Mesothelial cell of epicardium (in vitro differentiated cells): ENCODE data around the gene ZNF74. TPM values are rescaled to one million over a fixed set of nuclear protein-coding genes. Genes with fewer than 3 reads are reported as not detected.

Experiments
- DNase-seq, 2 experiments: peaks; one replicate each; pipeline ENCODE4 v3.0.0; 2021; ENCODE audit warnings: low spot score in 2 of 2; ENCODE audit not compliant: unreplicated experiment in 2 of 2
- H3K27ac Mint-ChIP-seq: 2 replicates; pipeline ENCODE4 v1.8.0; 2021; ENCODE audit warnings: mixed read lengths
- H3K27me3 Mint-ChIP-seq: 2 replicates; pipeline ENCODE4 v1.8.0; 2021; ENCODE audit warnings: low read depth, mixed read lengths
- H3K36me3 Mint-ChIP-seq: 2 replicates; pipeline ENCODE4 v1.8.0; 2021; ENCODE audit warnings: mixed read lengths
- H3K4me1 Mint-ChIP-seq: 2 replicates; pipeline ENCODE4 v1.8.0; 2021; ENCODE audit warnings: mixed read lengths
- H3K4me3 Mint-ChIP-seq: 2 replicates; pipeline ENCODE4 v1.8.0; 2021; ENCODE audit warnings: mild to moderate bottlenecking, moderate library complexity, mixed read lengths
- H3K9me3 Mint-ChIP-seq: 2 replicates; pipeline ENCODE4 v1.8.0; 2021; ENCODE audit warnings: mixed read lengths
- total RNA-seq: library from RNA; stranded (reverse); gene quantifications from 3 replicates; pipeline ENCODE4 v1.2.1, GENCODE V29; 2021
- TF ChIP-seq, protein P1 (sequence below): fragments of 200-600 bp; sonication (generic); IDR thresholded peaks from one replicate; pipeline ENCODE4 v1.5.0; 2021; ENCODE audit warnings: antibody characterized with exemption; ENCODE audit not compliant: unreplicated experiment

ZNF74 gene
- total RNA-seq, 1 donor from 2014 or later = 38.3 TPM

- TF ChIP-seq, protein P1, sequence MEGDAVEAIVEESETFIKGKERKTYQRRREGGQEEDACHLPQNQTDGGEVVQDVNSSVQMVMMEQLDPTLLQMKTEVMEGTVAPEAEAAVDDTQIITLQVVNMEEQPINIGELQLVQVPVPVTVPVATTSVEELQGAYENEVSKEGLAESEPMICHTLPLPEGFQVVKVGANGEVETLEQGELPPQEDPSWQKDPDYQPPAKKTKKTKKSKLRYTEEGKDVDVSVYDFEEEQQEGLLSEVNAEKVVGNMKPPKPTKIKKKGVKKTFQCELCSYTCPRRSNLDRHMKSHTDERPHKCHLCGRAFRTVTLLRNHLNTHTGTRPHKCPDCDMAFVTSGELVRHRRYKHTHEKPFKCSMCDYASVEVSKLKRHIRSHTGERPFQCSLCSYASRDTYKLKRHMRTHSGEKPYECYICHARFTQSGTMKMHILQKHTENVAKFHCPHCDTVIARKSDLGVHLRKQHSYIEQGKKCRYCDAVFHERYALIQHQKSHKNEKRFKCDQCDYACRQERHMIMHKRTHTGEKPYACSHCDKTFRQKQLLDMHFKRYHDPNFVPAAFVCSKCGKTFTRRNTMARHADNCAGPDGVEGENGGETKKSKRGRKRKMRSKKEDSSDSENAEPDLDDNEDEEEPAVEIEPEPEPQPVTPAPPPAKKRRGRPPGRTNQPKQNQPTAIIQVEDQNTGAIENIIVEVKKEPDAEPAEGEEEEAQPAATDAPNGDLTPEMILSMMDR = no peak
- Mint-ChIP-seq H3K4me1 (peaks cover 6% of the 10 kb centered on the region), H3K36me3 (peaks cover 21% of the 10 kb centered on the region), H3K27ac (no peak overlapping the region), H3K27me3 (peaks cover 16% of the 10 kb centered on the region), H3K9me3 (no peaks in the 10 kb centered on the region), H3K4me3 (no peak overlapping the region)
- DNase-seq = no peak
Measured at GRCh38 chr22:20428496-20429253, 34.7 kb downstream of the ZNF74 start.

DNA sequence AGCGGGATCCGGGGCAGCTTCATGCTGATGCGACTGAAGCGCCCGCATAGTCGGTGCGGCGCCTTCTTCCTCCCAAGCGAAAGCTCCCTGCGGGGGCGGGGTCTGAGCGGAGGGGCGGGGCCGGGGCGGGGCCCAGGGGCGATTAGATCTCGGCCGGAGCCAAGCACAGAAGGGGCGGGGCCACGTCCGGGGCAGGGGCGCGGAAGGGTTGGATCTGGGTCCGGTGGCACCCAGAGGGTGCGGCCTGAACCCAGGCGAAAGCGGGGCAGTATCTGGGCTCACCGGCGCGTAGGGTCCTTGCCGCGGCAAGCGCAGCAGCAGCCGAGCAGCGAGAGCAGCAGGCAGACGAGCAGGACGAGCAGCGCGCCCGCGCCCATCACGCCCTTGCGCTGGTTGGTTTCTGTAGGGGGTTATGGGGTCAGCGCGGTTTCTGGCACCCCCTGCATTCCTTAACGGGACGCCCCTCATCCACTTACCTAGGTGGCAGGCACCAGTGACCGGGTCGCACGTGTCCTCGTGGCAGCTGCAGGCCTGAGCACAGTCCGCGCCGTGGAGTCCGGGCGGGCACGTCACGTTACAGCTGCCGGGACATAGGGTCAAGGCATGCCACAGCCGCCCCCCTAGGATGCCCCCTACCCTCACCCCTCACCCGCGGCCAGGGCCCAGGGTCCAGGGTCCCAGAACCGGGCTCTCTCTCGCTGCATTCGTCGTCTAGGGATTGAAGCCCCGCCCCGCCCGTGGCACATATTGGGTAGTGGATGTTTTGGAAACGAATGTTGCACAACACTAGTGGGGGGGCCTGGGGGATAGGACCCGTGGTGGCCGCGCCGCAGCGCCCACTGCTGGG, 35.5 kb downstream of the ZNF74 start:
- DNase-seq = no peak
- Mint-ChIP-seq H3K27me3 (peaks cover 16% of the 10 kb centered on the region), H3K9me3 (no peaks in the 10 kb centered on the region)

DNA sequence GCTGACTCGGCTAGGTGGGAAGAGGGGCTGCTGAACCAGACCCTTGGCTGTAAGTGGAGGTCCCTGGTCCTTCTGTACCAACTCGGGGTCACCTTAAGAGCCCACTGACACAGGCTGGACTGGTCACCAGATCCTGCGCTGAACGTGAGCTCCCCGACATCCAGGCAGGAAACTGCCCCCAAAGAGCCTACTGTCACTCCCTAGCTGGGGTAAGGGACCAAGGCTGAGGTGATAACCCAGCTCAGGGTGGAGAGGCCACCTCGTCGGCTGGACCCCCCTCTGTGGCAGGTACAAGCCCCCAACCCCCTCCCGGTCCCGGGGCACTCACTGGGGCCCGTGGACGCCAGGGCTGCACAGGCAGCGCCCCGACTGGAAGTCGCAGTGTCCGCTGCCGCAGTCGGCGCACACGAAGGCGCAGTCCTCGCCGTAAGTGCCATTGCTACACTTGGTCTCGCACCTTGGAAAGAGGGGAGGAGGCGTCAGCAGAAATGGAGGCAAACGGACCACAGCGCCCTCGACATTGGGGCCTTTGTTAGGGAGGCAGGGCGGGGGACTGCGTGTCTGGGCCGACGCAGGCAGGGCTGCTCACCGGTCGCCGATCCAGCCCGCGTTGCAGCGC, 36.3 kb downstream of the ZNF74 start:
- peaks cover 14% of the 10 kb centered on the region for H3K4me1 Mint-ChIP-seq
- H3K36me3 Mint-ChIP-seq = peaks cover 18% of the 10 kb centered on the region
- TF ChIP-seq, protein P1 = no peak
- H3K9me3 Mint-ChIP-seq = no peaks in the 10 kb centered on the region
- DNase-seq = no peak
- H3K27ac Mint-ChIP-seq = no peak overlapping the region
- peaks cover 16% of the 10 kb centered on the region for H3K27me3 Mint-ChIP-seq
- peak overlapping the region; percentile 53 for H3K4me3 Mint-ChIP-seq

More for the DNA sequence above, 35.5 kb downstream of the ZNF74 start:
- no peak overlapping the region for H3K27ac Mint-ChIP-seq
- peaks cover 21% of the 10 kb centered on the region for H3K36me3 Mint-ChIP-seq
- TF ChIP-seq, protein P1 = no peak
- peaks cover 8% of the 10 kb centered on the region for H3K4me1 Mint-ChIP-seq
- no peak overlapping the region for H3K4me3 Mint-ChIP-seq

DNA sequence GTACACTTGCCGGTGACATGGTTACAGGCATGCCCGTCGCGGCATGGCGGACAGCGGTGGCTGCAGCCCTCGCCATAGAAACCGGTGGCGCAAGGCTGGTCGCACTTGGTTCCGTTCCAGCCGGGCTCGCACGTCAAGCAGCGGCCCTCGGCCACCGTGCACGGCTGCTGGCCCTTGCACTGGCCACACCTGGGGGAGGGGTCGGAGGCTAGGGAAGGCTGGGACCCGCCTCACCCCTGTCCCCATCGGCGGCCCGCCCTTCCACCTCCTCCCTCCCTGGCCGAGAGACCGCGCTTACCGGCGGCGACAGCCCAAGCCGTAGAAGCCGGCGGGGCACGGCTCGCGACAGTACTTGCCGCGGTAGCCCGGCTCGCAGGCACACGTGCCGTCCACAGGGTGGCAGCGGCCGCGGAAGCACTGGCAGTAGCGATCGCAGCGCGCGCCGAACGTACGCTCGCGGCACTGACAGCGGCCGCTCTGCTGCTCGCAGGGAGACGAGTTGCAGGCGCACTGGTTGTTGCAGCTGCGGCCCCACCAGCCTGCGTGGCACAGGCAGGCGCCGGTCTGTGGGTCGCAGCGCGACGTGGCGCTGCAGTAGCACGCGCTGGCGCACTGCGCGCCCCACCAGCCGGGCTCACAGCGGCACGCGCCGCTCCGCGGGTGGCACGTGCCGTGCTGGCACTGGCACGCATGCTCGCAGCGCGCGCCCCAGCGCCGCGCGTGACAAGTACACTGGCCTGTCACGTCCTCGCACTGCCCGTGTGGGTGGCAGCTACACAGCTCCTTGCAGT, 37.0 kb downstream of the ZNF74 start:
- Mint-ChIP-seq H3K27ac (no peak overlapping the region), H3K4me3 (peak overlapping the region; percentile 53), H3K36me3 (peaks cover 18% of the 10 kb centered on the region), H3K4me1 (peaks cover 22% of the 10 kb centered on the region), H3K9me3 (no peaks in the 10 kb centered on the region), H3K27me3 (peaks cover 16% of the 10 kb centered on the region)
- TF ChIP-seq, protein P1 = peak; percentile 21
- peak in 1 of 2 experiments; percentile 70 for DNase-seq

- Mint-ChIP-seq H3K27me3 (peaks cover 16% of the 10 kb centered on the region), H3K36me3 (peaks cover 18% of the 10 kb centered on the region), H3K9me3 (no peaks in the 10 kb centered on the region), H3K4me1 (peaks cover 23% of the 10 kb centered on the region), H3K4me3 (peak overlapping the region; percentile 55), H3K27ac (no peak overlapping the region)
- no peak for DNase-seq
- TF ChIP-seq, protein P1 = no peak
Measured at GRCh38 chr22:20431511-20432192, 37.7 kb downstream of the ZNF74 start.
